Epidermal melanocyte (primary cell): ENCODE data around the gene TK1.

Source experiments
- DNase-seq: peaks from one replicate; pipeline ENCODE4 v3.0.0; 2011; ENCODE audit warnings: low spot score; ENCODE audit not compliant: insufficient read length

The TK1 gene

DNA sequence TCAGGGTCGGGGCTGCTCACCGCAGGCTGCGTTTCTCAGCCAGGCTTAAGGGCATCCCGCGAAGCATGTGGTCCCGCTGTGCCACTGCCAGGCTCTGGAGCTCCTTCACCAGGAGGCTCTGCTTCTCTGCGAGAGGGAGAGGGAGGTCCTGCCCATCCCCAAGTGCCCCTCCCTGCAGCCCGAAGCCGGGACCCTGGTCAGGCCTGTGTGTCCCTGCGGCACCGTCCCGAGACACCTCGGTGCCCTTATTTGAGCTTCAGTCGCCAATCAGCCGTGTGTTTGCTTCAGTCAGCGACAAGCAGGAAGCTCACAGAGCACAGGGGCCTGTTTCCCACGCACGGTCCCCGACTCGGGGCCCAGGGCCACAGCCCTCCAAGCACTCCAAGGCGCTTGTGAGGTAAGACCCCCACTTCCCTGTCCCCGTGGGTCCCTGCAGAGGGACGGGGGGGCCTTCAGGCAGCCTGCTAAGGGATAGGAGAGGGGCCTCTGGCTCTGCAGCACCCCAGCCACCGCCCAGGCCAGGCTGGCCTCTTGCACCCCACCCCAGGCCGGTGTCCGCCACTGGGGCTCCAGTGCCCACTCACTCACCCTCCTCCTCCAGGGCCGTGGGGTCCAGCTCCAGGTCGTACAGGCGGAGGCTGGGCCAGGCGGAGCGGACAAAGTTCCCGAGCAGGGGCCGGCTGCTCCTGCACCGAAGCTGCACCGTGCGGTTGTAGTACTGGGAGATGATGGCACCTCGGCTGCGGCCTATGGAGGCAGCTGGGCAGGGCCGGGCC lies 61.5 kb downstream of the TK1 start:
- DNase-seq: no peak

DNA sequence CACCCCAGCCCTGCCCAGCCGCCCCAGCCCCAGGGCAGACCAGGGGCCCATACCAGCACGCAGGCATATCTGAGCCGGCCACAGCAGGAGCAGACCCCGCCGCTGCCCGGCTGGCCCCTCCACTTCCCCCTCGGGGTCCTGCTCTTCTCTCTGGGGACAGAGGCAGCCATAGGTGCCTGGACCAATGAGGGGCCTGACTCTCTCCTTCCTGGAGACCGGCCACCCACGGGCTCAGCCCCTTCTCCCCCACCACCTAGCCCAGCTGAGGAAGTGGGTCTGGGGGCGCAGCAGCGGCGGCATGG lies 62.1 kb downstream of the TK1 start:
- DNase-seq: no peak
